Bronchial epithelial cell (primary cell): Measurements from ENCODE around the gene NEK4. TPM values are rescaled to one million over a fixed set of nuclear protein-coding genes. Genes with fewer than 3 reads are reported as not detected.
"Not testable (repeated sequence)": the region's sequence is repeated elsewhere in the genome, so short reads cannot be mapped to it uniquely, and the experiment has no call there.

Experiments
- DNase-seq: peaks from one replicate; pipeline ENCODE4 v3.0.0-alpha.2; 2010; ENCODE audit warnings: low read depth
- FAIRE-seq: peaks from 2 replicates; lab custom pipeline; 2011; peaks lifted over from hg19 to GRCh38; lab: Jason Lieb, UNC
- H3K27me3 ChIP-seq: 2 replicates; pipeline ENCODE4 v1.5.1; 2011; ENCODE audit warnings: low read length; ENCODE audit not compliant: control insufficient read depth, insufficient read depth
- H3K36me3 ChIP-seq: 2 replicates; pipeline ENCODE4 v1.5.1; 2011; ENCODE audit warnings: low read length; ENCODE audit not compliant: control insufficient read depth, insufficient read depth
- H3K4me3 ChIP-seq: 2 replicates; pipeline ENCODE4 v1.5.1; 2011; ENCODE audit warnings: mild to moderate bottlenecking, low read depth, low read length, control low read depth
- CTCF ChIP-seq: IDR thresholded peaks from 2 replicates; pipeline ENCODE4 v1.5.1; 2011; ENCODE audit warnings: mild to moderate bottlenecking, moderate library complexity, low read length, control low read depth, inconsistent platforms; ENCODE audit not compliant: insufficient read depth, severe bottlenecking
- total RNA-seq: library from RNA; depleted of rRNA; stranded (reverse); fragments of >200 nt; gene quantifications from 2 replicates; pipeline ENCODE4 v1.2.1, GENCODE V29; 2014

Gene NEK4
- total RNA-seq, 1 donor from 2014 or later = 20.5 TPM

- H3K36me3 ChIP-seq = peaks cover 4% of the 10 kb centered on the region
- no peak for DNase-seq
- H3K4me3 ChIP-seq = no peak overlapping the region
- no peak for FAIRE-seq
- TF ChIP-seq CTCF = no peak
- no peaks in the 10 kb centered on the region for H3K27me3 ChIP-seq
Observed at GRCh38 chr3:52733256-52733891, 37.4 kb downstream of the NEK4 start.

GRCh38 chr3:52731590-52731989, 39.1 kb downstream of the NEK4 start:
- Histone ChIP-seq H3K36me3 (peaks cover 4% of the 10 kb centered on the region), H3K27me3 (no peaks in the 10 kb centered on the region), H3K4me3 (no peak overlapping the region)
- FAIRE-seq = no peak
- TF ChIP-seq CTCF = no peak
- DNase-seq = no peak

GRCh38 chr3:52730681-52731080, 40.1 kb downstream of the NEK4 start:
- H3K36me3 ChIP-seq = peaks cover 4% of the 10 kb centered on the region
- no peak overlapping the region for H3K4me3 ChIP-seq
- no peaks in the 10 kb centered on the region for H3K27me3 ChIP-seq
- DNase-seq = no peak
- TF ChIP-seq CTCF = no peak
- FAIRE-seq = no peak

- FAIRE-seq, DNase-seq, H3K4me3 ChIP-seq, H3K27me3 ChIP-seq, H3K36me3 ChIP-seq: not testable (repeated sequence)
Observed at GRCh38 chr3:52728753-52729152, 42.0 kb downstream of the NEK4 start.

- no peak for FAIRE-seq
- DNase-seq = no peak
- no peaks in the 10 kb centered on the region for H3K36me3 ChIP-seq
Observed at GRCh38 chr3:52724511-52724910, 46.2 kb downstream of the NEK4 start.

GRCh38 chr3:52723935-52724334, 46.8 kb downstream of the NEK4 start:
- Histone ChIP-seq H3K27me3 (no peaks in the 10 kb centered on the region), H3K4me3 (no peak overlapping the region), H3K36me3 (peaks cover under 1% of the 10 kb centered on the region)
- DNase-seq = no peak
- FAIRE-seq = no peak
- no peak for TF ChIP-seq CTCF

More at GRCh38 chr3:52724511-52724910, 46.2 kb downstream of the NEK4 start:
- Histone ChIP-seq H3K27me3 (no peaks in the 10 kb centered on the region), H3K4me3 (no peak overlapping the region)
- TF ChIP-seq CTCF = no peak
